HG03354 (cell line): ENCODE measurements around the gene HBQ1.
A peak's percentile ranks its signal among the peaks of the same experiment; 100 is the strongest.
"Not testable (repeated sequence)": the region's sequence is repeated elsewhere in the genome, so short reads cannot be mapped to it uniquely, and the experiment has no call there.

Experiments used
- ATAC-seq: cut with Tn5 transposase; IDR thresholded peaks from one replicate; pipeline ENCODE4 v1.9.1; 2021; ENCODE audit warnings: mild to moderate bottlenecking; ENCODE audit not compliant: unreplicated experiment, poor library complexity, severe bottlenecking

The HBQ1 gene

DNA sequence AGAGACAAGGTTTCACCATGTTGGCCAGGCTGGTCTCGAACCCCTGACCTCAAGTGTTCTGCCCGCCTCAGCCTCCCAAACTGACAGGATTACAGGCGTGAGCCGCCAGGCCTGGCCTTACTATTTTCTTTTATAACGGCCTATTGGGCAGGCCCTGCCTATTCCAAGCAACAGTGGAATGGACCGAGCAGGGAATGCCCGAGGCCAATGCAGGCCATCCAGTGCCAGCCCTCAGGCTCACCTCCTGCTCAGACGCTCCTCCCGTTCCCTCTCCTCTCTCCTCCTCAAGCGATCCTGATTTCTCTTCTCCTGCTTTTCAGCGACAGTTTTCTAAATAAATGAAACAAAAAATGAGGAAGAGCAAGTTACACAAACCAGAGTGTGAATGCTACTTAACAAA, 12.4 kb downstream of the HBQ1 start:
- no peak for ATAC-seq

DNA sequence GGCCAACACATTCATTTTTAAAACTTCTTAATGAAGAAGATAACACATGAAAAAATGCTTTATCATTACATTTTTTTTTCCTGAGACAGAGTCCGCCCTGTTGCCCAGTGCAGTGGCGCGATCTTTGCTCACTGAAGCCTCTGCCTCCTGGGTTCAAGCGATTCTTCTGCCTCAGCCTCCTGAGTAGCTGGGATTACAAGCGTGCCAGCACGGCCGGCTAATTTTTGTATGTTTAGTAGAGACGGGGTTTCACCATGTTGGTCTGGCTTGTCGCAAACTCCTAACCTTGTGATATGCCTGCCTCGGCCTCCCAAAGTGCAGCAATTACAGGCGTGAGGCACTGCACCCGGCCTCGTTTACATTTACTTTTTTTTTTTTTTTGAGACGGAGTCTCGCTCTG, 13.2 kb downstream of the HBQ1 start:
- ATAC-seq = no peak

DNA sequence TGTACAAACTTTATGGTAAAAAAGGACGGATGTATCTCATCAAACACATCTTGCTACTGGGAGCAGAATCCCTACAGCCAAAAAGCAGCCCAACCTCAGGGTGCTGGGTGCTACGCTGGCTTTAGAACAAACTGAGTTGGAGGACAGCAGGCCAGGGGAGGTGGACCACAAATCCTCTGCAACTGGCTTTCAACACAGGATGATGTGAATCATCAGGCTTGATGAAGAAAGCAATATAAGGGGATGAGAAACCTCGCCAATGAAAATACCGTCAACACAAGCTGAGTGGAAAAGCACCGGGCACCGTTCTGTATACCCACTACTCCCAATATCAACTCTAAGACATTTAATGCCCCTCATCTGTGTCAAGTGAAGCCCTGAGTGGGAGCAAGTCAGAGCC, 14.3 kb downstream of the HBQ1 start:
- no peak for ATAC-seq

DNA sequence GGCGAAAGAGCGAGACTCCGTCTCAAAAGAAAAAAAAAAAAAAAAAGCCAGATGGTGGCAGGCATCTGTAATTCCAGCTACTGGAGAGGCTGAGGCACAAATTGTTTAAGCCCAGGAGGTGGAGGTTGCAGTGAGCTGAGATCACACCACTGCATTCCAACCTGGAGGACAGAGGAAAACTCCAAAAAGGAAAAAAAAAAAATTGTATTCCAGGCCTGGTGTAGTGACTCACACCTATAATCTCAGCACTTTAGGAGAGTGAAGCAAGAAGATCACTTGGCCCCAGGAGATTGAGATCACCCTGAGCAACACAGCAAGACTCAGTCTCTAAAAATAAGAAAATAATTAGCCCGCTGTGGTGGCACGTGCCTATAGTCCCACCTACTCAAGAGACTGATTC, 20.1 kb downstream of the HBQ1 start:
- no peak for ATAC-seq

DNA sequence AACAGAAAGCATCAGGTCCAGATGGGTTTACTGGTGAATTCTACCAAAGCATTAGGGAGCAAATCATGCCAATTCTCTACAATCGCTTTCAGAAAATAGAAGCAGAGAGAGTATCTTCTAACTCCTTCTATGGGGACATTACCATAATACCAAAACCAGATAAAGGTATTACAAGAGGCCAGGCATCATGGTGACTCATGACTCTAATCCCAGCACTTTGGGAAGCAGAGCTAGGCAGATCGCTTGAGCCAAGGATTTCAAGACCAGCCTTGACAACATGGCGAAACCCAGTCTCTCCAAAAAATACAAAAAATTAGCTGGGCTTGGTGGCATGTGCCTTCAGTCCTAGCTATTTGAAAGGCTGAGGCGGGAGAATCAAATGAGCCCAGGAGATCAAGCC, 23.0 kb downstream of the HBQ1 start:
- ATAC-seq = no peak

DNA sequence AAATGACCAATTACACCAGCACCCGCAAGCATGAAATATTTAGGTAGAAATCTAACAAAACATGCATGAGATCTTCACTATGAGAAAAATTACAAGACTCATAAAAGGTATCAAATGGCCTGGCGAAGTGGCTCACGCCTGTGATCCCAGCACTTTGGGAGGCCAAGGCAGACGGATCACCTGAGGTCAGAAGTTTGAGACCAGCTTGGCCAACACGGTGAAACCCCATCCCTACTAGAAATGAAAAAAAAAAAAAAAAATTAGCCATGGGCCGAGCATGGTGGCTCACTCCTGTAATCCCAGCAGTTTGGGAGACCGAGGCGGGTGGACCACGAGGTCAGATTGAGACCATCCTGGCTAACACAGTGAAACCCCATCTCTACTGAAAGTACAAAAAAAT, 23.8 kb downstream of the HBQ1 start:
- not testable (repeated sequence) for ATAC-seq

DNA sequence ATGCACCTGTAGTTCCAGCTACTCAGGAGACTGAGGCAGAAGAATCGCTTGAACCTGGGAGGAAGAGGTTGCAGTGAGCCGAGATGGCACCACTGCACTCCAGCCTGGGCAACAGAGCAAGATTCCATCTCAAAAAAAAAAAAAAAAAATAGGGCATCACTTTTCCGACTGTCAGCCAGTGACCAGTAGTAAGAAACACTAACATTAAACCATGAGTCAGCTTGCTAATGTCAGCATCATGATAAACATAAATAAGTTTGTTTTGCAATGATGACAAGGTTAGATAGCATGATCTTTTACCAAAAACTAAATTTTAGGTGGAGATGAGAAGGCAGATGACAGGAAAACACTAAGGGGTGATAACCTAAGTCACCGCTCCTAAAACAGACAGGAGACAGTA, 29.1 kb downstream of the HBQ1 start:
- ATAC-seq = not testable (repeated sequence)

DNA sequence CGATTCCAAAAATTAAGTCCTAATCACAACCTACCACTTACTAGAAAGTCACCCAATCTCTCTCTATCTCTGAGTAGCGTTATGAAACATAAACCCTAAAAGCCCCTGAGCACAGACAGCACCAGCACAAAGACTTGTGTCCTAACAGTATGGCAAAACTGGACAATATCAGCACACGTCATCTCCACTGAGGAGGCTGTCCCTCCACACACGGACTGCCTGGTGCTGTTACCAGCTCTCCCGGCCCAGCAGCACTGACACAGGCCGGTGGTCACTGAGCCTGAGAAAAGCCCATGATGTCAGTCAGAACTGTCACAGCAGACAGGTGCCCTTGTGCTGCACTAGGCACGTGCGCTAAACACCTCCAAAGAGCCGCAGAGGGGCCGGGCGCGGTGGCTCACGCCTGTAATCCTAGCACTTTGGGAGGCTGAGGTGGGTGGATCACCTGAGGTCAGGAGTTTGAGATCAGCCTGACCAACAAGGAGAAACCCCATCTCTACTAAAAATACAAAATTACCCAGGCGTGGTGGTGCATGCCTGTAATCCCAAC, 31.4 kb downstream of the HBQ1 start:
- ATAC-seq = not testable (repeated sequence)

DNA sequence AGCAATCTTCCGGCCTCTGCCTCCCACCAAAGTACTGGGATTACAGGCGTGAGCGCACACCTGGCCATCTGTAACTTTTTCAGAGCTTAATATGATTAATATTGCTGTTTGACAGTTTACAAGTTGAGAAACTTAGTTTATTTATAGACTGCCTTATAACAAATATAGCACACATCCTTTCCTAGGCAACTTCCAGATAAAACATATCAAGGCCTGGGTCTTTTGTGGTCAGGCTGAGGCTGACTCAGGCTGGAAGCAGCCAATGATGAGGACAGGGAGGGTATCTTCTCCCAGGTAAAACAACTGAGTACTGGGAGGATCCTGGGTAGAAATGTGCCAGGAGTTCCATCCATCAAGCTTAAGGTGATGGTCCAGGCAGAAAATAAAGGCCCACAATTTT, 32.7 kb downstream of the HBQ1 start:
- ATAC-seq = no peak

DNA sequence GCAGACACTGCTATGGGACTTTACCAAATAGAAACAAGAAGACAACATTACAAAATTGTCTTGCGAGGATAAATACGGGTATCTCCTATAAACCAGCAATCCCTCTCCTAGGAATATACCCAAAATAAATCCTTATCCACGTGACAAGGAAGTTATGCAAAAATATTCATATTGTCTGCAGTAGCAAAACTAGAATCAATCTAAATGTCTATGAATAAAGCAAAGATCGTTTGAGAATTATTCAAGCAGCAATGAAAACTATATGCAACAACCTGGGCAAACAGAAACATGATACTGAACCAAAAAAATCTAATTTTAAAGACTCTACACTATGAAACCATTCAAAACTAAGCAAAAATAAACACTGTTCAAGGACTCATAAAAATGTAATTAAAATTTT, 39.8 kb downstream of the HBQ1 start:
- no peak for ATAC-seq

DNA sequence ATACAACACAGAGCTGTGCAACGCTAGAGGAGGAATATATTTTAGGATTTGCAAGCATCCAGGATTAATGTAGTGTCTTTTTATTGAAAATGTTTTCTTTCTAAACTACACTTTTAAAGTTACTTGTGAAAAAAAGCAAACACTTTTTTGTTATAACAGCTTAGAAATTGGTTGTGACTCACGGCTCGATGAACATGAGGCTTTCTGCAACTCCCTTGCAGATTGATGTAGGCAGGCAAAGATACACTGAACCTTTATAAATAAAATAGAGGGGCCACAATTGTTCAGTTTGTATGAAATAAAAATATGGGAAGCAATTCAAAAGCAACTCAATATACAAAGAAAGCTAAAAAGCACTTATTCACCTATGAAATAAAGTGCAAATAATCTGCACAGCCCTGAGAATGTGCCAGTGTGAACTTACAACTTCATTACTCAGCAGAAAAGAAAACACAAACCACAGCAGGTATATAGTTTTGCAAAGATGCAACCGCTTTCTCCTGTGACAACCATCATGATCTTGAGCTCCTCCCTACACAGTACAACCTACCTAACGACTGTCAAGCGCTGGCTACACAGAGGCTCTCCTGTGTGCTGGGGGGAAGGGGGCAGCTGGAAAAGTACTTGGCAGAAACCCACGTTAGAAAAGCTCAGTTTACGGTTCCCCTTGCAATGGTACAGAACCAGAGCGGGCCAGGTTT, 48.0 kb downstream of the HBQ1 start:
- ATAC-seq = peak; percentile 17

DNA sequence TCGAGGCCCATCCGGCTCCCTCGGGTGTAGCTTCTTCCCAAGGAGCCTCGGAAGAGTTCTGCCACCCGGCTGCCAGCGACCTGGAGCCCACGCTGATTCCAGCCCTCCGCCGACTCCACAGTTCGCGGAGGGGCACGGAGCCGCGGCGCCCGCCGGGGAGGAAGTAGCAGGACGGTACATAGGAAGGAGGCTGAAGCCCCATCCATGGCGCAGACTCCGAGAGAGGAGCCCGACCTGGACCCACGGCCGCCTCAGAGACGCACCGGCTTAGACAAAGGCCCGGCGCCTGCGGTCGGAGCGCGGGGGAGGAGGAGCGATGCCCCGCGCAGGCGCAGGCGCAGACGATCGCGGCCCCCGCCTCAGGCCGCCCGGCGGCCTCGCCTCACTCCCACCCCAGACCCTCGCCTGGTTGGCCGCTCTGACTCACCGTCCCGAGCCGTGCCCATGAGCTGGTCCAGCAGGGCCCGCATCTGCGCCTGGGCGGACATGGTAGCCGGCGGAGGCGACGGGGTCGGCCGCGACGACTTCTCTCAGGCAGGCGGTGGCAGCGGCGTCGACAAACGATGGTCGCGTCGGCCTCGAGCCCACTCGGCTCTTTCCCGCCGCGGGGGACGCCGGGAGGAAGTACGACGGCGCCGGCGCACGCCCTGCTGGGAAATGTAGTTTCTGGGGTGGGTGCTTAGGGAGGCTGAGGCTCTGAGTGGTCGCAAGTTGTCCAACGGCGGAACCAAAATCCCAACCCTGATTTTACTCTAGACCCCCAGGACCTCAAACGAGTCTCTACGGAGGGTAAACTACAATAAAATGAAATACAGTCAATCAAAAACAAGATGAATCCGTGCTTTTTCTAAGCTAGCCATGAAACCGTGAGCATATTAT, 48.8 kb downstream of the HBQ1 start, which contains the start of gene LUC7L:
Gene LUC7L (minus strand): TSS at position 598 of the 879 bp plus-strand sequence. CDS start 110 bp downstream, at position 488.
- ATAC-seq = peak; percentile 84

DNA sequence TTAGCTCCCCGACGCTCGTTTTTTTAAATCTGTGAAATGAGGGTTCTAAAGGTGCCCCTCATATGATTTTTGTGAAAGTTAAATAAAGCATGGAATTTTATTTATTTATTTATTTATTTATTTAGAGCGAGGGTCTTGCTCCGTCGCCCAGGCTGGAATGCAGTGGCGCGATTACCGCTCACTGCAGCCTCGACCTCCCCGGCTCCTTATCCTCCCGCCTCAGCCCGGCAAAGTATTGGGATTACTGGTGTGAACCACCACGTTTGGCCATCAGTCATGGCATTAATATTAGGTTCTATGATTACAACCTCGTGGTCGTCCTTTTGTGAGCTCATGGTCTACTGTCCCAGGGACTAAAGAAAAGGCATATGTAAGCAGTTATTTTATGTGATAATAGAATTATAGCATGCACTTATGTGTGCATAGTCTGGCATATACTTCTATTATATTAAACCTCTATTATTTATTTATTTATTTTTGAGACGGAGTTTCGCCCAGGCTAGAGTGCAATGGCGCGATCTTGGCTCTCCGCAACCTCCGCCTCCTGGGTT, 49.5 kb downstream of the HBQ1 start:
- no peak for ATAC-seq

DNA sequence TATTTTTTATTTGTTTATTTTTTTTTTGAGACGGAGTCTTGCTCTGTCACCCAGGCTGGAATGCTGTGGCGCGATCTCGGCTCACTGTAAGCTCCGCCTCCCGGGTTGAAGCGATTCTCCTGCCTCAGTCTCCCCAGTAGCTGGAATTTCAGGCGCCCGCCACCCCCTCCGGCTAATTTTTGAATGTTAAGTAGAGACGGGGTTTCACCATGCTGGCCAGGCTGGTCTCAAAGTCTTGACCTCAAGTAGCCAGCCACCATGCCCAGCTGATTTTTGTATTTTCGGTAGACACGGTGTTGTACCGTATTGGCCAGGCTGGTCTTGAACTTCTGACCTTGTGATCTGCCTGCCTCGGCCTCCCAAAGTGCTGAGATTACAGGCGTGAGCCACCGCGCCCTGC, 50.1 kb downstream of the HBQ1 start:
- ATAC-seq = not testable (repeated sequence)
